HG03469 (cell line): ENCODE results near the gene SBF2.
"Not testable (repeated sequence)": the region's sequence is repeated elsewhere in the genome, so short reads cannot be mapped to it uniquely, and the experiment has no call there.

Experiments
- ATAC-seq: cut with Tn5 transposase; IDR thresholded peaks from one replicate; pipeline ENCODE4 v1.9.1; 2021; ENCODE audit warnings: mild to moderate bottlenecking, moderate library complexity, moderate number of reproducible peaks; ENCODE audit not compliant: unreplicated experiment

Gene SBF2

GRCh38 chr11:9760193-9760575 is 533.8 kb downstream of the SBF2 start:
- no peak for ATAC-seq

GRCh38 chr11:9759519-9760192 is 534.4 kb downstream of the SBF2 start:
- ATAC-seq = peak; percentile 50

- no peak for ATAC-seq
These were observed 535.1 kb downstream of the SBF2 start for GRCh38 chr11:9758637-9759518.

- ATAC-seq = peak; percentile 22
These were observed 536.0 kb downstream of the SBF2 start for GRCh38 chr11:9757809-9758636.

GRCh38 chr11:9756878-9757277 is 537.1 kb downstream of the SBF2 start:
- no peak for ATAC-seq

- ATAC-seq = no peak
These were observed 537.6 kb downstream of the SBF2 start for GRCh38 chr11:9756461-9756860.

- ATAC-seq = no peak
These were observed 538.3 kb downstream of the SBF2 start for GRCh38 chr11:9755561-9756185.

- ATAC-seq = no peak
These were observed 540.0 kb downstream of the SBF2 start for GRCh38 chr11:9754010-9754471.

- ATAC-seq = no peak
These were observed 541.0 kb downstream of the SBF2 start for GRCh38 chr11:9753021-9753420.

- no peak for ATAC-seq
These were observed 541.9 kb downstream of the SBF2 start for GRCh38 chr11:9752091-9752490.

GRCh38 chr11:9750551-9750950 is 543.5 kb downstream of the SBF2 start:
- ATAC-seq = no peak

GRCh38 chr11:9748361-9748970 is 545.6 kb downstream of the SBF2 start:
- peak; percentile 42 for ATAC-seq

- no peak for ATAC-seq
These were observed 546.2 kb downstream of the SBF2 start for GRCh38 chr11:9747828-9748227.

GRCh38 chr11:9747229-9747628 is 546.8 kb downstream of the SBF2 start:
- no peak for ATAC-seq

GRCh38 chr11:9745411-9746211 is 548.4 kb downstream of the SBF2 start:
- ATAC-seq = no peak

- not testable (repeated sequence) for ATAC-seq
These were observed 550.5 kb downstream of the SBF2 start for GRCh38 chr11:9743512-9743911.

- ATAC-seq = no peak
These were observed 552.8 kb downstream of the SBF2 start for GRCh38 chr11:9741260-9741659.

GRCh38 chr11:9740202-9740883 is 553.7 kb downstream of the SBF2 start:
- ATAC-seq = no peak
